DOHH2 (cell line): ENCODE results near the gene PARD6B.
"Not testable (repeated sequence)": the region's sequence is repeated elsewhere in the genome, so short reads cannot be mapped to it uniquely, and the experiment has no call there.

Source experiments
- H3F3A ChIP-seq: fragments of 200-600 bp; sonication (generic), shearing (Covaris generic); 2 replicates; pipeline ENCODE4 v1.6.0; 2016; ENCODE audit warnings: antibody characterized with exemption, mild to moderate bottlenecking; ENCODE audit not compliant: control insufficient read depth, insufficient read depth
- H3K27ac ChIP-seq: fragments of 200-600 bp; sonication (generic); 2 replicates; pipeline ENCODE4 v1.5.1; 2014; ENCODE audit warnings: low read depth, mild to moderate bottlenecking, low read length, moderate library complexity
- H3K27me3 ChIP-seq: fragments of 200-600 bp; sonication (generic); 2 replicates; pipeline ENCODE4 v1.6.1; 2014; ENCODE audit warnings: mild to moderate bottlenecking, low read length, mixed read lengths; ENCODE audit not compliant: control insufficient read depth
- H3K36me3 ChIP-seq: fragments of 200-600 bp; sonication (generic); 2 replicates; pipeline ENCODE4 v1.6.1; 2014; ENCODE audit warnings: mild to moderate bottlenecking, low read length, moderate library complexity, mixed read lengths; ENCODE audit not compliant: control insufficient read depth
- H3K4me1 ChIP-seq: fragments of 200-600 bp; sonication (generic); 2 replicates; pipeline ENCODE4 v1.6.1; 2014; ENCODE audit warnings: mild to moderate bottlenecking, low read length, mixed read lengths; ENCODE audit not compliant: control insufficient read depth
- H3K4me2 ChIP-seq: fragments of 200-600 bp; sonication (generic); 2 replicates; pipeline ENCODE4 v1.6.0; 2014; ENCODE audit warnings: mild to moderate bottlenecking, low read length, moderate library complexity
- H3K4me3 ChIP-seq: fragments of 200-600 bp; sonication (generic); 2 replicates; pipeline ENCODE4 v1.5.1; 2014; ENCODE audit warnings: mild to moderate bottlenecking, low read length, mixed read lengths
- H3K79me2 ChIP-seq: fragments of 200-600 bp; sonication (generic); 2 replicates; pipeline ENCODE4 v1.6.1; 2014; ENCODE audit warnings: mild to moderate bottlenecking, low read length, mixed read lengths; ENCODE audit not compliant: control insufficient read depth
- H3K9me2 ChIP-seq: fragments of 200-600 bp; sonication (generic); replicated peaks from 2 replicates; pipeline ENCODE4 v1.6.1; 2014; ENCODE audit warnings: mild to moderate bottlenecking, low read length, mixed read lengths; ENCODE audit not compliant: control insufficient read depth
- H3K9me3 ChIP-seq: fragments of 200-600 bp; sonication (generic); 2 replicates; pipeline ENCODE4 v1.6.1; 2014; ENCODE audit warnings: antibody characterized with exemption, low read length, mixed read lengths; ENCODE audit not compliant: control insufficient read depth, insufficient read depth
- H4K20me1 ChIP-seq: fragments of 200-600 bp; sonication (generic); 2 replicates; pipeline ENCODE4 v1.6.0; 2014; ENCODE audit warnings: low read depth, mild to moderate bottlenecking, antibody characterized with exemption, low read length, moderate library complexity; ENCODE audit not compliant: control insufficient read depth, insufficient read depth
- EZH2phosphoT487 ChIP-seq: fragments of 200-600 bp; sonication (generic); IDR thresholded peaks from 2 replicates; pipeline ENCODE4 v1.6.1; 2017; ENCODE audit warnings: borderline replicate concordance, mild to moderate bottlenecking, antibody characterized with exemption, low read length, moderate library complexity, mixed read lengths
- TF ChIP-seq, protein P1 (sequence below): fragments of 200-600 bp; sonication (generic); IDR thresholded peaks from one replicate; pipeline ENCODE4 v1.5.1; 2014; ENCODE audit warnings: antibody characterized with exemption, mild to moderate bottlenecking, low read depth, low read length; ENCODE audit not compliant: poor library complexity, severe bottlenecking

The PARD6B gene

DNA sequence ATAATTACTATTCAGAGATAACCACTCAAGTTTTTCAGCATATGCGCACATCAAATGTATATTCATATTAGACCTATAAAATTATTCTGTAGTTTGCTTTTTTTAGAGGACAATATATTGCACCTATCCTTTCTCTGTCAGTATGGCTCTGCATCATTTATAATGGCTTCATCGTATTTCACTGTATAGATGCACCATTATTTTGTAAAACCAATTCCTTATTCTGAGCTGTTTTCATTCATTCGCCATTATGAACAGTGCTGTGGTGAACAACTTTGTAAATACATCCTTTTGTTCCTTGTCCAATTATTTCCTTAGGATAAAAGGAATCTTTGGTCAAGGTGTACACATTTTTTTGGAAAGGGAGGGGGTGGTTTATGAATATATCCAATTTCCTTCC, 34.3 kb downstream of the PARD6B start:
- Histone ChIP-seq H3K4me2 (no peak overlapping the region), H3K9me2 (no peaks in the 10 kb centered on the region), H3K4me1 (no peaks in the 10 kb centered on the region)

GRCh38 chr20:50766955-50767809, 35.8 kb downstream of the PARD6B start:
- H3K4me1 ChIP-seq, H3K27me3 ChIP-seq, H3K27ac ChIP-seq, H3K9me3 ChIP-seq, H3K4me2 ChIP-seq, H3F3A ChIP-seq, H3K4me3 ChIP-seq, H3K9me2 ChIP-seq, H3K36me3 ChIP-seq, H4K20me1 ChIP-seq: not testable (repeated sequence)
- peaks cover 14% of the 10 kb centered on the region; the same call in 1 of the 2 replicates for H3K79me2 ChIP-seq

More for the DNA sequence above, 34.3 kb downstream of the PARD6B start:
- Histone ChIP-seq H4K20me1 (no peaks in the 10 kb centered on the region), H3K4me3 (no peak overlapping the region), H3K79me2 (peaks cover 27% of the 10 kb centered on the region; the same call in 1 of the 2 replicates), H3K27ac (no peak overlapping the region), H3F3A (no peaks in the 10 kb centered on the region), H3K36me3 (no peaks in the 10 kb centered on the region), H3K9me3 (no peaks in the 10 kb centered on the region), H3K27me3 (peaks cover 2% of the 10 kb centered on the region; the same call in 1 of the 2 replicates)
- TF ChIP-seq, protein P1, sequence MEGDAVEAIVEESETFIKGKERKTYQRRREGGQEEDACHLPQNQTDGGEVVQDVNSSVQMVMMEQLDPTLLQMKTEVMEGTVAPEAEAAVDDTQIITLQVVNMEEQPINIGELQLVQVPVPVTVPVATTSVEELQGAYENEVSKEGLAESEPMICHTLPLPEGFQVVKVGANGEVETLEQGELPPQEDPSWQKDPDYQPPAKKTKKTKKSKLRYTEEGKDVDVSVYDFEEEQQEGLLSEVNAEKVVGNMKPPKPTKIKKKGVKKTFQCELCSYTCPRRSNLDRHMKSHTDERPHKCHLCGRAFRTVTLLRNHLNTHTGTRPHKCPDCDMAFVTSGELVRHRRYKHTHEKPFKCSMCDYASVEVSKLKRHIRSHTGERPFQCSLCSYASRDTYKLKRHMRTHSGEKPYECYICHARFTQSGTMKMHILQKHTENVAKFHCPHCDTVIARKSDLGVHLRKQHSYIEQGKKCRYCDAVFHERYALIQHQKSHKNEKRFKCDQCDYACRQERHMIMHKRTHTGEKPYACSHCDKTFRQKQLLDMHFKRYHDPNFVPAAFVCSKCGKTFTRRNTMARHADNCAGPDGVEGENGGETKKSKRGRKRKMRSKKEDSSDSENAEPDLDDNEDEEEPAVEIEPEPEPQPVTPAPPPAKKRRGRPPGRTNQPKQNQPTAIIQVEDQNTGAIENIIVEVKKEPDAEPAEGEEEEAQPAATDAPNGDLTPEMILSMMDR, result no peak
- no peak for TF ChIP-seq EZH2phosphoT487

GRCh38 chr20:50768991-50769390, 37.6 kb downstream of the PARD6B start:
- not testable (repeated sequence) for H3K4me1 ChIP-seq, H3K4me2 ChIP-seq, H3K27ac ChIP-seq, H3K27me3 ChIP-seq, H3F3A ChIP-seq, H3K9me3 ChIP-seq, H4K20me1 ChIP-seq, H3K4me3 ChIP-seq, H3K9me2 ChIP-seq, H3K79me2 ChIP-seq, H3K36me3 ChIP-seq

- not testable (repeated sequence) for H3K4me2 ChIP-seq, H3K9me3 ChIP-seq, H3K4me1 ChIP-seq, H3K36me3 ChIP-seq, H3K4me3 ChIP-seq, H3K27me3 ChIP-seq, H4K20me1 ChIP-seq, H3K79me2 ChIP-seq, H3F3A ChIP-seq, H3K9me2 ChIP-seq, H3K27ac ChIP-seq
Measured at GRCh38 chr20:50769551-50770085, 38.2 kb downstream of the PARD6B start.

- not testable (repeated sequence) for H3K4me3 ChIP-seq, H4K20me1 ChIP-seq, H3K27ac ChIP-seq, H3K4me2 ChIP-seq, H3K27me3 ChIP-seq, H3K4me1 ChIP-seq, H3K9me3 ChIP-seq, H3K79me2 ChIP-seq, H3K36me3 ChIP-seq, H3F3A ChIP-seq, H3K9me2 ChIP-seq
Measured at GRCh38 chr20:50771419-50772080, 40.2 kb downstream of the PARD6B start.
